OCI-LY3 (cell line): Measurements from ENCODE around the gene BTBD9.

ENCODE experiments used
- EZH2phosphoT487 ChIP-seq: fragments of 200-600 bp; shearing (Covaris generic); IDR thresholded peaks from 2 replicates; pipeline ENCODE4 v1.6.1; 2018; ENCODE audit warnings: antibody characterized with exemption, mixed run types, low read depth
- TF ChIP-seq, protein P1 (sequence below): fragments of 200-600, 300-600 bp; sonication (generic); IDR thresholded peaks from 2 replicates; pipeline ENCODE4 v1.5.1; 2014; ENCODE audit warnings: antibody characterized with exemption, low read length, low read depth

DNA sequence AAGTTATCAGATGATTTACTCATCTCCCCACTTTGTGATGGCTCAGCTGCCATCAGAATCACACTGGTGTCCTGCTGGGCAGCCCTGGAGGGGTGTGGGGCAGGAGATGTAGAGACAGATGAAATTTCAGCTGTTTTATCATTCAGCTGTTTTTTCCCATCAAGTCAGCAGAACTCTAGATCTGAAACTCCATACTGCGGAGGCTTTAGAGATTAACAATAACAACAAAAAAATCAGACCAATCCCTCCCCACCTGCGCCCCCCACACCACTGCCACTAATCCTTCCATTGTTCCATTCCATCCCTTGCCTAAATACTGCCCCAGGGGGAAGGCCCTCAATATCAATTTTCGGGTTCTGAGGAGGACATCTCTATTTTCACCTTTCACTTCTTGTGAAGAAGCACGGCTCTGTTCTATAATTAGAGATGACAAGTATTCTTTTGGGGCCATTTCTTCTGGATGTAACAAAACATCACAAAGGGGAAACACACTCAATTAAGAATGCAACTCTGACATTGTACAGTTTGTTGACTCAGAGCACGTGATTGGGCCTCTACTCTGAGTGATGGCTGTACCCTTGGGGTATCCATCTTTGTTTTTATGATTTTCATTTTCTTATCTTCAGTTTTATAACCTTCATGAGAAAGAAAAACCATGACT, 423.9 kb downstream of the BTBD9 start:
- TF ChIP-seq, protein P1, sequence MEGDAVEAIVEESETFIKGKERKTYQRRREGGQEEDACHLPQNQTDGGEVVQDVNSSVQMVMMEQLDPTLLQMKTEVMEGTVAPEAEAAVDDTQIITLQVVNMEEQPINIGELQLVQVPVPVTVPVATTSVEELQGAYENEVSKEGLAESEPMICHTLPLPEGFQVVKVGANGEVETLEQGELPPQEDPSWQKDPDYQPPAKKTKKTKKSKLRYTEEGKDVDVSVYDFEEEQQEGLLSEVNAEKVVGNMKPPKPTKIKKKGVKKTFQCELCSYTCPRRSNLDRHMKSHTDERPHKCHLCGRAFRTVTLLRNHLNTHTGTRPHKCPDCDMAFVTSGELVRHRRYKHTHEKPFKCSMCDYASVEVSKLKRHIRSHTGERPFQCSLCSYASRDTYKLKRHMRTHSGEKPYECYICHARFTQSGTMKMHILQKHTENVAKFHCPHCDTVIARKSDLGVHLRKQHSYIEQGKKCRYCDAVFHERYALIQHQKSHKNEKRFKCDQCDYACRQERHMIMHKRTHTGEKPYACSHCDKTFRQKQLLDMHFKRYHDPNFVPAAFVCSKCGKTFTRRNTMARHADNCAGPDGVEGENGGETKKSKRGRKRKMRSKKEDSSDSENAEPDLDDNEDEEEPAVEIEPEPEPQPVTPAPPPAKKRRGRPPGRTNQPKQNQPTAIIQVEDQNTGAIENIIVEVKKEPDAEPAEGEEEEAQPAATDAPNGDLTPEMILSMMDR, result no peak
- TF ChIP-seq EZH2phosphoT487, result no peak
